ENCODE measurements around the gene ALPL.
A peak's percentile ranks its signal among the peaks of the same experiment; 100 is the strongest.

The ALPL gene

DNA sequence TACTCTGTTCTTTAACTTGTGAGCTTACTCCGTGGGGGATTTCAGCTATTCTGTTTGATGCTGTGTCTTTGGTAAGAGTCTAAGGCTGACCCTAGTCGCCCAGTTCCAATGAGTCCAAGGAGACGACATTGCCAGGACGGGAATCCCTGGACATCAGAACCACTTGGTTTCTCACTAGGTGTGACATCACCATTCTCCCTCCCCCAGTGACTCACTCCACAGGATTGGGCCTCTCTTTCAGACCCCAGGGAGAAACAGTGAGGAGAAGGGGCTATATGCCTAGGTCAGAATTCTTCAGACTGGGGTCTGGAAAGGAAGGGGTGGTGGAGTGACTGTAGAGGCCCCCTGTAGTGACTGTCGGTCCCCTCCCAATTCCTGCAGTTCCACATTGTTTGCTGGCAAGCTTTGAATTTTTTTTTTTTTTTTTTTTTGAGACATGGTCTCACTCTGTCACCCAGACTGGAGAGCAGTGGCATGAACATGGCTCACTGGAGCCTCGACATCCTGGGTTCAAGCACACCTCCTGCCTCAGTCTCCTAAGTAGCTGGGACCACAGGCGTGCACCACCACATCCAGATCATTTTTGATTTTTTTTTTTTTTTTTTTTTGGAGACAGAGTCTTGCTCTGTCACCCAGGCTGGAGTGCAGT lies 21.3 kb downstream of the ALPL start:
- DNase-seq (ENCODE audit: low spot score) (no peak), FAIRE-seq (no peak)

DNA sequence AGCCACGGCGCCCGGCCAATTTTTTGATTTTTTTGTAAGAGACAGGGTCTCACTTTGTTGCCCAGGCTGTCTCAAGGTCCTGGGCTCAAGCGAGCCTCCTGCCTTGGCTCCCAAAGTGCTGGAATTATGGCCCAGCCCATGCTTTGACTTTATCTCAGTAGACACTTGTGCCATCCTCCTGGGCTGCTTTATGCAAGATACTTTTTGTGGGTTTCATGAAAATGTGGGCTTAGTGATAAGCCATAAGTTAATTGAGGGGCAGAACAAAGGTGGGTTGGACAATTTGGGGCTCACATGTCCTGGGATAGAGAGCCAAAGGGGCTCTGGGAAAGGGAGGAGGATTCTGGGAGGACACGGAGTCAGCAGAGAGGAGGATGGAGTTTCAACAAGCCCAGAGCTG lies 22.0 kb downstream of the ALPL start:
- no peak for DNase-seq (ENCODE audit: low spot score)
- no peak for FAIRE-seq

DNA sequence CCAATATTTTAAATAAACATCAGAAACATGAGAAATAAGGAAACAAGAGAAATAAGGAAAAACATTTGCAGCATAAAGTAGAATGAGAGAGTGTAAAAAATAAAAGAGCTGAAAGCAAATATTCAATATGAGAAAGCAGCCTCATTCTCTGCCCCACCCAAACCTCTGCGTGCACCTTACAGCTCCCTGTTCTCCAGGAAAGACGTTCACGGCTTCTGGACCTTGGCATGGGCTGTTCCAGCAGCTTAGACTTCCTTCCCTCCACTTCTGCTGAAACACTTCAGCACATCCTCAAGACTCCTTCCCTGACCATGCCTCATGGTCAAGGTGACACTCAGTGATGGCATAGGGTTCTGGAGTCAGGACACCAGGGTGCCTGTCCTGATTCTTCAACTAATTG lies 23.3 kb downstream of the ALPL start:
- FAIRE-seq, result no peak
- no peak for DNase-seq (ENCODE audit: low spot score)

DNA sequence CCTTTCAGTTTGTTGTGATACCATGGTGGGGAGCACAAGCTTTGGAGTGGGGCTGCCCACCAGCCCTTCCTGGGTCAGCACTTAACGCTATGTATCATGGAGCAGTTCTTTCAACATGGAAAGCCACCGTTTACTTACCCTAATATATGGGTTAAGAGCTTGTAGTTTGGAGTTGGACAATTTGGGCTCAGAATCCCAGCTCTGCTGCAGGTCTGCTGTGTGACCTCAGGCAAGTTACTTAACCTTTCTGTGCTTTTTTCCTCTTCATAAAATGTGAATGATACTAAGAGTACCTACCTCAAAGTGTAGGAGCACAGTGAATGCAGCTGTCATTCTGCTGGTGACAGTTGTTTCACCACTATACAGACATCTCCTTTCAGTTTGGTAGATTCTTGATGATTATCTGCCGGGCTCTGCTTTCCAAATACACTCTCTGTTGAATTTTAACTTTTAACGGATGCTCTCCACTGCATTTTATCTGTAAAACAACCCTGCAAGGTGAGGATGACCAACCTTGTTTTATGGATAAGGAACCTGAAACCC lies 23.8 kb downstream of the ALPL start:
- no peak for FAIRE-seq
- no peak for DNase-seq (ENCODE audit: low spot score)

DNA sequence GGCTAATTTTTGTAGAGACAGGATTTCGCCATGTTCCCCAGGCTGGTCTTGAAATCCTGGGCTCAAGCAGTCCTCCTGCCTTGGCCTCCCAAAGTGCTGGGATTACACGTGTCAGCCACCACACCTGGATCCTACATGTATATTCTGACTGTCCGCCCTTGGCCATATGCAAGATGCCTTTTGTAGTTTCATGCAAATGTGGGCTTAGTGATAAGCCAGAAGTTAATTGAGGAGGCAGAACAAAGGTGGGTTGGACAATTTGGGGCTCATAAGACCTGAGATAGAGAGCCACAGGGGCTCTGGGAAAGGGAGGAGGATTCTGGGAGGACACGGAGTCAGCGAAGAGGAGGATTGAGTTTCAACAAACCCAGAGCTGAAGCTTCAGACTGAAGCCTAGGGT lies 24.9 kb downstream of the ALPL start:
- DNase-seq (ENCODE audit: low spot score), result no peak
- FAIRE-seq, result no peak

DNA sequence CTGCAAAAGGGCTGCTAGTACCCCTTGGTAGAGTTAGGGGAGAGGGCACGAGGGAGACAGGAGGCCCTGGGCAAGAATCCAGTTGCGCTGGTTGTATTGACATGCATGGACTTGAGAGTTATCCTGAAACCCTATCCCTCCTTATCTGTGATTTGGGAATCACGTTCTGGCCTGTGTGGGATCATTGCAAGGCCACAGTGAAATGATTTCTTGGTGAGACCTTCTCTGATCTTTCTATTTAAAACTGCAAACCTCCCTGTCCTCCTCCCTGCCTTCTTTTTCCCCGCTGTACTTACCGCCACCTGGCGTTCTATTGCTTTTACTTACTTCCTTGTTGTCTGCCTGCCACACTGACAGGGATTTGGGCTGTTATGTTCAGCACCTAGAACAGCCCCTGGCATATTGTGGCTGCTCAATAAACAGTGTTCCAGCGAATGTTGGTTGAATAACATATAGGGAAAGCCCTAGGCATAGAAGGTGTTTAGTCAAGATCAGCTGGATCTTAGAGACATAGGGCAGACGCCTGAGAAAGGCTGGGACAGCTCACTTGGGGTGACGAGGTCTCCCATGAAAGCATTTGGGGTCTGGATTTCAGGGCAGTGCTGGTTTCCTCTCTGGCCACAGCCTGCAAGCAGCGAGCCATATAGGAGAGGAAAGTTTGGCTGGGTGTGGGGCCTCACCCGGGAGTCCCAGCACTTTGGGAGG lies 25.6 kb downstream of the ALPL start:
- FAIRE-seq (no peak), DNase-seq (ENCODE audit: low spot score) (peak; percentile 67)

DNA sequence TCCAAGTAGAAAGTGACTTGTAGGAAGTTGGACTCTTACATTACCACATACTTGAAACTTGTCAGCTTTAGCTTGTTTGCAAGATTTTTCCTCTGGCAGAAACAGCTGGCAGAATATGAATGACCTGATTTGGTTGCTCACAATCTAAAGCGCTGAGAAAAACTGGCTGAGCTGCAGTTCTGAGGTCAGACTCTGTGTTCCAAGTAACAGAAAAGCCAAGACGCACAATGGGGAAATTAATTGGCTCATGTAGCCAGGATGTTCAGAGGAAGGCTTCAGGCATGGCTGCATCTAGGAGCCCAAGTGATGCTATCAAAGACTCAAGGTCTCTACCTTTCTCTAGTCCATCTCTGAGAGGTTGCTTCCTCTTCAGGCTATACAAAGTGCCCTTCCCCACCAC lies 27.0 kb downstream of the ALPL start:
- no peak for DNase-seq (ENCODE audit: low spot score)
- FAIRE-seq, result no peak

DNA sequence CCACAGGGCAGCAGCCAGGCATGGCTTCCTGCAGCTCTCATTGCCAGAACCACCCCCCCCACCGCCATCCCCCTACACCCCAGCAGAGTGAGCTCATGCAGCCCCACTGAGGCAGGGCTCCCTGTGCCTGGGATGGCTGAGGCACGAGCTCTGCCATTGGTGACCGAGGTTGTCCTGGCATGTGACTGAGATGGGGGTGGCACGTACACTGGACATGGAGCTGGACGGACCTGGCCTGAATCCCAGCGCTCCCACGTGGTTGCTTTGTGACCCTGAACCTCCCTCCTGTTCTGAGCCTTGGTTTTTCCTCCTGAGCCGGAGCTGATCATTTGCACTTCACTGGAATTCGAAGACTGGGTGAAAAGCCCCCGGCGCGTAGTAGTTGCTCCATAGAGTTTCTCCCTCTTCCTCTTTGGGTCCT lies 28.3 kb downstream of the ALPL start:
- DNase-seq (ENCODE audit: low spot score) (no peak), FAIRE-seq (no peak)

DNA sequence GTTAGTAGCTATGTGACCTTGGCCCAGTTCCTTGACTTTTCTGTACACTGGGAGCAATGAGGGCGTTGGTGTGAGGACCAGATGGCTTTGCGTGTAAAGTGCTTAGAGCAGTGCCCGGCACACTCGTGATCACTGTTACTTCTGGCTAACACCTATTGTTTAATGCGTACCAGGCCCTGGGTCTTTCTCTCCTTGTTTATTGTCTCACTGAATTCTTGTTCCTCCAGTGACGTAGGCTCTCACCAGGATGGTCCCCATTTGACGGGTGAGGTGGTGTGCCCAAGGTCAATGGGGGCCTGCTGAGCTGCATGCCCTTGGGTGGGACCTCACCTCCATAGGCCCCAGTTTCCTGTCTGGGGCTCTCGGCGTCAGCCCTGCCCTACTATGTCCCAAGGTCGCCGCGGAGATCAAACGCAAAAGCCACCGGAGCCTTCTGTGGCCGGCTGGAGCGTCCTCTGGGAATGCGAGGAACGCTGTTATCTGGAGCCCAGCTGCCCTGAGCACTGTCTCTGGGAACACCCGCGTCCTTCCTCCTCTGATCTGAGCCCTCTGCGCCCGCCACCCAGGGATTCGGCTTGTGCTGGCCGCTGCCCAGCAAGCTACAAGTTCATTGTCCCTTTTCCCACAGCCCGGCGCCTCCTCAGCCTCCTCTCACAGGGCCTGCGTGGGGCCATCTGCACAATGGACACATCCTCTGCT lies 28.9 kb downstream of the ALPL start:
- DNase-seq (ENCODE audit: low spot score) (no peak), FAIRE-seq (no peak)

DNA sequence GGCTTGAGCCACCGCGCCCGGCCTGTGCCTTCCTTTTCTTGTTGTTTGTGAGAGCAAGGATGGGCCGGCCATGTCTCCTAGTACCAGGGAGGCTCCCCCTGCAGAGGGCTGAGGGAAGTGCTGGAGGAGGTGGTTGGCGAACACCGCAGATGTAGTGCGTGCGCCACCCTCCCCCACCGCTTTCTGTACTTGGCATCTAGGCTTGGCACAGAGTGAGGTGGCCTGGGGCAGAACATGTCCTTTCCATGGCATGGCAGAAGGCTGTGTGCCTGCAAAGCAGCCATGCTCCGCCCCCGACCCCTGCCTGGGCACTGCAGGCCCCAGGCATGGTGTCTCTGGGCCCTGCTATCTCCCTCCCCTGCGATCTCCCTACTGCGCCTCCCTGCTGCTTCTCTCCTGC lies 30.7 kb downstream of the ALPL start:
- FAIRE-seq (no peak), DNase-seq (ENCODE audit: low spot score) (no peak)

DNA sequence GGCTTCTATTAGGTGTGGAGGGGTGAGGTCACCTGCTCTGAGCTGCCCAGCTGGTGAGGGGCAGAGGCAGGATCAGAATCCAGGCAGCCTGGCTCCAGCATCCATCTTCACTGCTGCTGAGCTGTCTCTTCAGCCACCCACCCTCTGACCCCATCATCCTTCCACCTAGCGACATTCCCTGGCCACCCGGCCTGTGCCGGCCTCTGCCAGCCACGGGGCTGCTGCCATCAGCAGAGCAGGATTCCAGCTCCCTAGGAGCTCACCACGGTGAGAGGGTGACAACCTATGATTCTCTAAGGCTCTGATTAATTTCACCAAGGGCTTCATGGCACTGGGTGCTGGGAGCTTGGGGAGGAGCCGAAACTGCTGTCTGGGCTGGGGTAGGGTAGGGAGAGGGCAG lies 32.1 kb downstream of the ALPL start:
- FAIRE-seq, result no peak
- no peak for DNase-seq (ENCODE audit: low spot score)

DNA sequence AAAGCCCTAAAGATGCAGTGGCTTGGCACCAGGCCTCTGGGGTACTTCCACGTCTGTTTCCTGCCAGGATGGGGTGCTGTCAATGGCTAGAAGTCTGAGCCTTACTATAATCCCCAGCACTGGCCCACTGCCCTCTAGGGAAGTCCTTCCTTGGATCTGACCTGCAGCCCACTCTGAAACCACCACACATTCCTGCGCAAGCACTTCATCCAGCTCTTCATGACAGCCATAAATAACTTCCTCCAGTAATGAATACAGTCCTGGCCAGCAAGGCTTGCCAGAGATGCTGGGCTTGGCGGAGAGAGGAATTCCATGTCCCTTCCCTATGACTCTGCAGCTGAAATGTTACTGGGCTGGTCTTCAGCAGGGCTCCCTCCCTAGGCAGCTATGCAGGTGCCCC lies 32.6 kb downstream of the ALPL start:
- DNase-seq (ENCODE audit: low spot score) (peak; percentile 47), FAIRE-seq (no peak)

DNA sequence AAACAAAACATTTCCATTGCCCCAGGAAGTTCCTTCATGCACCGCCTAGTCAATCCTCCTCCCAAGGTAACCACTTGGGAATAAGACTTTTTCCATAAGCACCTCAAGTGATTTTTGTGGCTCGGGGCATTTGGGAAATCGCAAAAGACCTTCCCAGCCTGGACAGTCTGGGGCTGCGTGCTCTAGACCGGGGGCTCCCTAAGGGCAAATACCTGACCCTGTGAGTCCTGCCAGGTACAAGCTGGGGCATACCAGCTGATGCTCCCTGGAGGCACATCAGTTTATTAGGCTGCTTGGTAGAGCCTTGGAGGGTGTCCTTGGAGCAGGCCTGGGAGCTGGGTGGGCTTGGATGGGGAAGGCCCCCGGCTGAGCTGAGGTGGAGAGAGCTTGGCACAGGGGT lies 34.4 kb downstream of the ALPL start:
- FAIRE-seq (no peak), DNase-seq (ENCODE audit: low spot score) (no peak)

DNA sequence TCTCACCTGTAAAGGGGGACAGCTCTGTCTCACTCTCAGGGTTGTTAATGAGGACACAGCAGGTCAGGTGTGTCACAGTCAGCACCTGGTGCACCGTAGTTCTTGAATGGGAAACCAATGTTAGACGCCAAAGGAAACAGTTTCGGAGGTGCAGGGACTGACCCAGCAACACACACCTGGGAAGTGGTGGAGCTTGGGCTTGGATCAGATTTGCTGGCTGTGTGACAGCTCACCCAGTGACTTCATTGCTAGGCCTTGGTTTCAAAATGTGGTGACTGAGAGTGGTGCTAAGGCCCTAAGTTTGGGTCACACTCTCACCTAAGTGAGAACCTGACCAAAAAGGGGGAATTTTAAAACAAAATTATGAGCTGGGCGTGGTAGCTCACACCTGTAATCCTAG lies 34.9 kb downstream of the ALPL start:
- DNase-seq (ENCODE audit: low spot score) (no peak), FAIRE-seq (no peak)

DNA sequence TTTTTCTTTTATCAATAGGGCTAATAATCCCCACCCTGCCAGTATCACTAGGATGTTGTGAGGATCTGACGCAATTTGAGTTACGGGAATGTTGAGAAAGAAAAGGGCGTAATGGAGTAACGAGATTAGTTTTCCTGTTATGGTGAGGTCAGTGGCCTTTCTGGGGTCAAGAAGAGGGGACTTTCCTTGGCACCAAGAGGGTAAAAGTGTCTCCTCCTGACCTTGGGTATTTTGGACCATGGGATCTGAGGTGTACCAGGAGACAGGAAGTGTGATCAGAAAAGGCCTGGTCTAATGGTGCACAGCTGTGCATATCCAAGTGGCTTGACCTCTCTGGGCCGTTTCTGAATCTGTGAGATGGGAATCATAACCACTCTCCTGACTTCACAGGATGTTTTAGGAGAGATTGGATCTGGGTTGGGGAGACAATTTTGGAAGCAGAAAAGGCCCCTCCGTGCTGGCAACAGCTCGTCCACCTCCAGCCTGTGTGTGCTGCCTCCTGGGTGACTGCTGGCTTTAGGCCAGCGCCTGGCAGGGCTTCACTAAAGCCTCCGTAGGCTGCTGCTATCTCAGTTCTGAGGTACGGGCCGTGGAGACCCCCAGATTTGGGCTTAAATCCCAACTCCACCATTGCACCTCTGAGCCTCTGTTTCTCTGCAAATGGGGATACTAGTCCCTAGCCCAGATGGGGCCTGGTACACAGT lies 37.1 kb downstream of the ALPL start:
- no peak for FAIRE-seq
- no peak for DNase-seq (ENCODE audit: low spot score)

DNA sequence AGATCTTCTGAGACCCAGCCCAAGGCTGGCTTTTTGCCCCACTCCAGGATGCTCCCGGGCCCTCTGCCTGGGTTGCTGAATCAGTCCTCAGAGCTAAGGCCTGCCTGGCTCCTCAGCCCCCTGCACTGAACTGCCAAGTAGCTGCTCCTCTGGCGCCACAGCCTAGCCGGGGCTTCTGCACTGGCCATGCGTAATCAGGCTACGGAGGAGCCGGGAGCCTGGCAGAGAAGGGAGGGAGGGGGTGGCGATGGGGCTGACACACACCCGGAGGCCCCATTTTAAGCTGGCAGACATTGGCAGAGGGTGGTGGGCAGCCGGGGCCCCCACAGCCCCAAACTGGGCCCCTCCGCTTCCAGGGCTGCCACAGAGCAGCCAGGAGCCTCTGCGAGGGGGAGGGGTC lies 38.7 kb downstream of the ALPL start:
- FAIRE-seq (no peak), DNase-seq (ENCODE audit: low spot score) (no peak)

DNA sequence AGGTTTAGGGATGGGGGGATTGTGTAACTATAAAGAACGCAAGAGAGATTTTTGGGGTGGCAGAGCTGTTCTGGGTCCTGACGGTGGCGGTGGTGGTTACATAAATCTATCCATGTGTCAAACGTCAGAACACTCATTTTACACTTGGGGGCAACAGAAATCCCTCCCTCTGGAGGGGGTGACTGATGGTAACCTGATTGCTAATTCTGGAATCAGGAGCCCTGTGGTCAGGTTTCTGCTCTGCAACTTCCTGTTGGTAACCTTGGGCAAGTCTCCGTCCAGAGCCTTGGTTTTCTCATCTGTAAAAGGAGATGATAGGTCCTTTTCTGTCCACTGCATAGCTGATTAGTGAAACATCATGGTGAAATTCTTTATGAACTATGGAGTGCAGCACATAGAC lies 40.9 kb downstream of the ALPL start:
- FAIRE-seq (no peak), DNase-seq (ENCODE audit: low spot score) (no peak)

DNA sequence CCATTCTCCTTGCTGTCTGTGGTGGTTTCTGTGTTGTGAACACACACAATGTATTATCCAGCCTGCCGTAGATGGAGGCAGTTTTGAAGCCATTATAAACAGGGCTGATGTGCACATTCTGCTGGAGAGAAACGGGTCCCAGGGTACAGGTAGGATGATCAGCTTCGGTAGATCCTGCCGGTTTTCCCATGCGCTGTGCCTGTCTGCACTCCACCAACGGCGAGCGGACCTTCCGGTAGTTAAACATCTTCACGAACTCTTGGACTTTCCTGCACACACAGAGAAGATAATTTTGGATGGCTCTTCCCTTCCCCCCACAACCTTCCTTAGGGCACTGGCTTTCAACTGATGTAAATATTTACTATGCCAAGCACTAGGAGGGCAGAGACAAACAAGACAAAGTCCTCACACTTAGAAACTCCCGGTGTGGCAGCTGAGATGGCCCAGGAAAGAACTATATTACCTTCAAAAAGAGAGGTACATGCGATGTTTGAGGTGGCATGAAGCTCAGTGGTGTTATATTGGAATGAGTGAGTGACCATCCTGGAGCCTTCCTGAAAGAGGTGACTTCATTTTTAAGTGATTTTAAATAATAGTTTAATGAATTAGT lies 41.7 kb downstream of the ALPL start:
- DNase-seq (ENCODE audit: low spot score) (no peak), FAIRE-seq (peak; percentile 71)

DNA sequence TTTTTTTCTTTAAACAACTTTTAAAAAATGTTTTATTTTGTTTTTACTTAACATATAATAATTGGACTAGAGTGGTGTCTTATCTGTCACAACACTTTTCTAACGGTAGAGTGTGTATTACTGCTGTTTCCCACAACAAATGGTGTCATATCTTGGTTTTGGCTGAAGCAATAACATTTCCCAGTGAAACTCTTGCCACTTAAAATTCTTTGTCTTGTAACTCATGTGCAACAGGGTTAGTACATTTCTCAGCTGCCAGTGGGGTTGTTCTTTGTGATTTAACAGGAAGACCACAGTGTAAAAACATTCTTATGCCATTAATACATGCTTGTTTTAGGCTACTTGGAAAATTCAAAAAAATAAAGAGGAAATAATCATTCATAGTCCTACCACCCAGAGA lies 43.5 kb downstream of the ALPL start:
- FAIRE-seq, result no peak
- DNase-seq (ENCODE audit: low spot score), result no peak

DNA sequence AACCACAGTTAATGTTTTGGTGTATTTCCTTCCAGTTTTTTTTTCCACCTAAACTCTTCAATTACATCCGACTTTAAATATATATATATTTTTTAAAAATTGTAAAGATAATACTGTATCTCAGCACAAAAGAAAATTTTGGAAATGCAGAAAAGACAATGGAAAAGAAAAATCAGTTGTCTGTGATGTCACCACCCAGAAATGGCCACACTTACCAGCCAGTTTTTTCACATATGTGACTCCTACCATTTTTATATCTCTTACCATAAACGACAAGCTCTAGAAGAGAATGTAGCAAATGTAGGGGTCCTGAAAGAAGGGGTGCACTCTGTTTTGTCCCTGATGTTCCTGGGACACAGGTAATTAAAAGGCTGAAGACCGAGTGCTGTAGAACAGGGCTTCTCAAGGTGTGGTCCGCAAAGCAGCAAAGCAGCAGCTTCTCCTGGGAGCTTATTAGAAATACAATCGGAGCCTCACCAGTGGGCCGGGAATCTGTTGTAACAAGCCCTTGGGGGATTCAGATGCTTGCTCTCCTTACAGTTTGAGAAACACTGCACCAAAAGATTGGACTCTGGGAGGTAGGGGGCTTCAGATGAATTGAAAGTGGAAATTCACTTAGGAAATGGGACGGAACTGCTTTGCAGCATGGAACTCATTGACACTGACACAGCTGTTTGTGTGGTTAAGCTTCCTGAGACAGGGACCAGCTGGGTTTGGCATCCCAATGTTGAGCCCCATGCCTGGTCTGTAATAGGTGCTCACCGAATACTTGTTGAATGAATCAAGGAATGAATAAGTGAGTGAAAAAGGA lies 44.1 kb downstream of the ALPL start:
- FAIRE-seq (no peak), DNase-seq (ENCODE audit: low spot score) (peak; percentile 67)

Measured in urothelium cell line (cell line).